GM21723 (cell line): ENCODE data around the gene CARM1.

ENCODE experiments used
- ATAC-seq: cut with Tn5 transposase; IDR thresholded peaks from one replicate; pipeline ENCODE4 v1.9.1; 2021; ENCODE audit warnings: mild to moderate bottlenecking, moderate library complexity; ENCODE audit not compliant: unreplicated experiment

The CARM1 gene

GRCh38 chr19:10899151-10899653 is 27.8 kb downstream of the CARM1 start:
- ATAC-seq = no peak

GRCh38 chr19:10907925-10908324 is 36.6 kb downstream of the CARM1 start:
- ATAC-seq = no peak

DNA sequence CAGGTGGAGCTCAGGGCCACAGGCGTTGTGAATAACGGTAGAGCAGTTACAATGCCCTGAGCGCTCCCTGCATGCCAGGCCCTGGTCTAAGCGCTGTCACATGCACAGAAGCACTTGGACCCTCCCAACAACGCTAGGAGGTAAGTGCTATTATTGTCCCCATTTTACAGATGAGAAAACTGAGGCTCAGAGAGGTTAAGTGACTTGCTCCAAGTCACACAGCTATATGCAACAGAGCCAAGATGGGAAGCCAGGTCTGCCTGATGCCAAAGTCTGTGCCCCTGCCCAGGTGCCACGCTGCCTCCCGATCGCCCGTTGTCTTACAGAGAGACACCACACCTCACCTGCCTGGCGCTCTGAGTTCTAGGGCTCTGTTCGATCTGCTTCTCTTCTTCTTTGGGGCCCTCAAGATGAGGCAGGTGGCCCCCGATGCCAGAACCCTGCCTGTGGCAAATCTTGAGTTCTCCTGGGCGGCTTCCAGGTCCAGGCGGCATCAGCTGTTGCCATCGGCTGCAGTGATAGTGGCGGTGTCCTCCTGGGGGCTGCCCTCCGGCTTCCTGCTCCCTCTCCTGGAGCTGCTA is 37.1 kb downstream of the CARM1 start:
- ATAC-seq = no peak

DNA sequence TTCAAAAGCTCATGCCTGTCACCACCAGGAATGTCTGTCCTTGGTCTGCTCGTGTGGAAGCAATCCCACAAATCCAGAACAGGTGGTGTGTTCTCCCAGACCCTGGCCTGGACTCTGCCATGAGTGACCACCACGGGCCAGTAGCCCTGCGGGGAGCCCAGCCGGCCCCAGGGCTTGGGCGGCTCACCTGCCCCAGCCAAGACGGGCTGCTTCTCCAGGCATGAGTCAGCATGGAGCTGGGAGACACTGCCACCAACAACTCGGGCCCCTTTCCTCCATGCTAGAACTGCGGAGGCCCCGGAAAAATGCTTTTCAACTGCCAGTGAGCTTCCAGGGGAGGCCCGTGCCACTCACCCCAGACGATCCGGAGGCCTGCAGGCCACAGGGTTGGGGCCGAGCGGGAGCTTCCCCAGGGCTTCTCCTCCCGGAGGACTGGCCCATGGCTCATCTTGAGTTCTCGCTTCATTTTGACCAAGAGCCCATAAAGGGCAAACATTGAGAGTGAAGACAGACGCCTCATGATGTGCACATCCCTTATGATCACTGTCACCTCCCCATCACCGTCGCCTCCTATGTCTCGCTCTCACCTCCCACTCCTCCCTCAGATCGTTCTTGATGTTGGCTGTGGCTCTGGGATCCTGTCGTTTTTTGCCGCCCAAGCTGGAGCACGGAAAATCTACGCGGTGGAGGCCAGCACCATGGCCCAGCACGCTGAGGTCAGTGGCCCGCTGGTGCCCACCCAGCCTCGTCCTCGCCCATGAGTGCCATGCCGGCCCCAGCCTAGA is 40.4 kb downstream of the CARM1 start:
- ATAC-seq = no peak

GRCh38 chr19:10912619-10913018 is 41.3 kb downstream of the CARM1 start:
- no peak for ATAC-seq

- ATAC-seq = no peak
These were observed 42.5 kb downstream of the CARM1 start for GRCh38 chr19:10913716-10914340.

- ATAC-seq = no peak
These were observed 44.1 kb downstream of the CARM1 start for GRCh38 chr19:10915130-10916091.

DNA sequence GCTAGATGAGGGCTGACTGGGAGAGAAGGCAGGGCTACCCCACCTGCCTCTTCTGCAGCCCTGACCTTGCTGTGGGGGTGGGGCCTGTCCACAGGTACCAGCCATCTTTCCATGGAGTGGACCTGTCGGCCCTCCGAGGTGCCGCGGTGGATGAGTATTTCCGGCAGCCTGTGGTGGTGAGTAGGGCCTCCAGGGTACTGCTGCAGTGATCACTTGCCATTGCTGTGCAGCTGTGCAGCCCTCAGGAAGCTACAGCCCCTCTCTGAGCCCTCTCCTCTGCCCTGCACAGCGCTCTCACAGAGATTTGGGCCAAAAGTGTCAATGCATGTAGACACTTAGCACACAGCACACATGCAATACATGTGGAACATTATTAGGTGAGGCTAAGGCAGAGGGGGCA is 45.2 kb downstream of the CARM1 start:
- ATAC-seq = no peak

GRCh38 chr19:10918359-10918758 is 47.0 kb downstream of the CARM1 start:
- ATAC-seq = no peak

DNA sequence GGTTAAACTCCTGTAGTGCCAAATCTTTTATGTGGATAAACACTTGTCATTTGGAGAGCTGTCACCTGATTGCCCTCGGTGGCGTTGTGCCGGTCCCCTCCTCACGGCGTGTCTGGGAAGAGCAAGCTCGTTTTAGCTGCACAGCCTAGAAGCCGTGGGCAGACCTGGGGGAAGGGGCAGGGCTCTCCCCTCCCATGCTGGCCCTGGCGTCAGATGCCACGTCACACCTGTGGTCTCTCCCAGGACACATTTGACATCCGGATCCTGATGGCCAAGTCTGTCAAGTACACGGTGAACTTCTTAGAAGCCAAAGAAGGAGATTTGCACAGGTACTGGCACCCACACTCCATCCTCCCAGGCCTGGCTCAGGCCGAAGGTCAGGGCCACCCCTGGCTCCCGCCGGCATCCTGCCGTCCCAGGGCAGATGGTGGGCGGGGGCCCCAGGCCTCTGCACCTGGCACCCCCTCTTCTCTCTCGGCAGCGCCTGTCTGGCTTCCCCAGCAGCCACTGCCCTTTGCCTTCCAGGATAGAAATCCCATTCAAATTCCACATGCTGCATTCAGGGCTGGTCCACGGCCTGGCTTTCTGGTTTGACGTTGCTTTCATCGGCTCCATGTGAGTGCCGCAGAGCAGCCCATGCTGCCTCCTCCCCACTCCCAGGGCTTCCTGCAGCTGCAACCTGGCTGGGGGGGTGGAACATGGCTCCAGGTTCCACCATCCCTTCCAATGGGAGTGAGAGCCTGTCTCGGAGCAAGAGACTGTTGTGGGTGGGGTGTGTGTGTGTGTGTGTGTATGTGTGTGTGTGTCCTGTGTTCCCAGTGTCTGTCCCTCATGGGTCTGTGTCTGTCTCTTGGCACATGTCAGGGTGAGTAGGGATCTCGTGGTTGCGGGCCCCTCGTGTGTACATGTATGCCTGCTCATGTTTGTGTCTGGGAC is 48.3 kb downstream of the CARM1 start:
- ATAC-seq = no peak

DNA sequence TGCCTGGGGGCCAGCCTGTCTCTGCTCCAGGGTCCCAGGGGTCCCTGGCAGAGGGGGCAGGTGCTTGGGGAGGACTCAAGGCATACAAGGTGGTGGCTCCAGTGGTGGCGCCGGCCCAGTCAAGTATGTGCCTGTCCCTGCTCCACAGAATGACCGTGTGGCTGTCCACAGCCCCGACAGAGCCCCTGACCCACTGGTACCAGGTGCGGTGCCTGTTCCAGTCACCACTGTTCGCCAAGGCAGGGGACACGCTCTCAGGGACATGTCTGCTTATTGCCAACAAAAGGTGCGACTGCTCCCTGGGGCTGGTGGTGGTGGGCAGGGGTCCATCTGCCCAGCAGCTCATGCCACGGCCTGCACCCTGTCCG is 48.9 kb downstream of the CARM1 start:
- ATAC-seq = no peak

DNA sequence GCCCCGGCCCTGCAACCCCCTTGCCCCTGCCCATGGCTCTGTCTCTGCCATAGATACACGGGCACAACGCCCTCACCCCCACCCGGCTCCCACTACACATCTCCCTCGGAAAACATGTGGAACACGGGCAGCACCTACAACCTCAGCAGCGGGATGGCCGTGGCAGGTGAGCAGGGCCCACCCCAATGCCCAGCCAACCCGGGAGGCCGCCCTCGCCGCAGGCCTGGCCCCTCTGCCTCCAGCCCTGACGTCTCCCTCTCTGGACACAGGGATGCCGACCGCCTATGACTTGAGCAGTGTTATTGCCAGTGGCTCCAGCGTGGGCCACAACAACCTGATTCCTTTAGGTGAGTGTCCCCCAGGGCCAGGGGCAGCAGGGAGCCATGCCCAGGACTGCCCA is 49.4 kb downstream of the CARM1 start:
- ATAC-seq = no peak

- no peak for ATAC-seq
These were observed 50.0 kb downstream of the CARM1 start for GRCh38 chr19:10921199-10921909.

GRCh38 chr19:10921910-10922637 is 50.7 kb downstream of the CARM1 start:
- ATAC-seq = no peak

DNA sequence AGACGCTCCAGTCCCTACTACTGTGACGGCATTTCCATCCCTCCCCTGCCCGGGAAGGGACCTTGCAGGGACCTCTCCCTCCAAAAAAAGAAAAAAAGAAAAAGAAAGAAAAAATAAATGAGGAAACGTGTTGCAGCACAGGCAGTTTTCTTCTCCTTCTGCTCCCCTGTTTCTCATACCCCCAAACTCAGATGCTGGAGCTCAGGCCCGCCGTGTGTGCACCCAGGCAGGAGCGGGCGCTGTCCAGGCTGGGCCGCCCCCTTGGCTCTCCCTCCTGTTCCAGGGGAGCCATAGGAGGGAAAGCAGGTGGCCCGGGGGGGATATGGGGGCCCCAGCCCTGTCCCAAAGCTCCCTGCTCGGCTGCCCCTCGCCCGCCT is 51.3 kb downstream of the CARM1 start:
- ATAC-seq = no peak

DNA sequence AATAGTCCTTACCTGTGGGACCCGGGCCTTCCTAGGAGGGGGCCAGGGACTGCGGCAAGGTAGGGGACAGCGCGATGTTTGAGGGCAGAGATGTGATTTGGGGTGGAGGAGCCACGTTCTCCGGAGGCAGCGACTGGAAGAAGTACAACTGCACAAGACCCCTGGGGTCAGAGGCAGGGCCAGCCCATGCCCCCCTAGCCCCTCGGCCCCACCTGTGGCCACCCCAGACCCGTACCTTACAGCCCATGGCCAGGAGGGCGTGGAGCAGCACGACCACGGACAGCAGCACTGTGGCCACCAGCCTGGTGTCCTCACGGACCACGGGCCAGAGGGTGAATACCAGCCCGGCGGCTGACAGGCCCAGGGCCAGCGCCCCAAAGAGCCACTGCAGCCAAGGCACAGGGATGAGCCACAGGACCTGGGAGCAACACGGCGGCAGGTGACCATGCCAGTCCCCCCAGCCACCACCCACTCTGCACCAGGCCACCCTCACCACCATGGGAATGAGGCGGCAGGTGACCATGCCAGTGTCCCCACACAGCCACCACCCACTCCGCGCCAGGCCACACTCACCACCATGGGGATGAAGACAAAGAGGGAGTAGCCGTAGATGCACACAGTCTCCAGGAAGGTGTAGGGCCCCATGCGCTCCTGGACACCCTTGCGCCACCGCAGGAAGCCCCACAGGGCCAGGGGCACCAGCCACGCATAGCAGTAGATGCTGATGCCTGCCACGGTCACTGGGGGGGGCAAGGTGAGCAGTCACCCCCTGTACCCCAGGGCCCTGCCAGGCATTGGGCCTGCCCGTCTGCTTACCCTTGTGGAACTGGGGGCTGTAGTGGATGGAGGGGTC is 52.1 kb downstream of the CARM1 start:
- no peak for ATAC-seq

DNA sequence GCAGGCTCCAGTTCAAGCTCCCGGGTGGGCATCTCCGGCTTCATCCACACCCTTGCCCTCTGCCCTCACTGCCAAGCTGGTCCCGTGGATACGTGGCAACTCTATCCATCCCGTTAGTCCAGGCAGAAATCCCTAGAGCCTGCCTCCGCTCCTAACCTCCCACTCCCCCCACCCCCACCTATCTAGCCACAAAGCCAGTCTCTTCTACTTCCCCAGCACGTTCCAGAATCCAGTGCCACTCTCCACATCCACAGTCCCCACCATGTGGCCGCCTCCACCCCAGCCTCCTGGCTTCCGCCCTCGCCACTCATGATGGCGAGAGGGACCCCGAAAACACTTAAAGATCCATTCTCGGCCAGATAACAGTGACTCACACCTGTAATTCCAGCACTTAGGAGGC is 53.2 kb downstream of the CARM1 start:
- no peak for ATAC-seq
